OCI-LY3 (cell line): ENCODE results near the gene NPEPPS.

ENCODE experiments used
- H2AFZ ChIP-seq: fragments of 200-600, 300-600 bp; shearing (Covaris generic); 2 replicates; pipeline ENCODE4 v1.6.0; 2014; ENCODE audit warnings: antibody characterized with exemption, low read depth, low read length
- H3K27ac ChIP-seq: fragments of 200-600, 300-600 bp; sonication (generic); 2 replicates; pipeline ENCODE4 v1.5.1; 2014; ENCODE audit warnings: mild to moderate bottlenecking, low read length, moderate library complexity, mixed read lengths
- H3K27me3 ChIP-seq: fragments of 200-600, 300-600 bp; sonication (generic); 2 replicates; pipeline ENCODE4 v1.6.1; 2014; ENCODE audit warnings: low read depth, low read length, mixed read lengths
- H3K36me3 ChIP-seq: fragments of 200-600, 300-600 bp; sonication (generic); replicated peaks from 2 replicates; pipeline ENCODE3; 2014; ENCODE audit warnings: low read depth, low read length, mixed read lengths
- H3K4me1 ChIP-seq: fragments of 300-600, 200-600 bp; sonication (generic); 2 replicates; pipeline ENCODE4 v1.6.1; 2014; ENCODE audit warnings: low read length, mixed read lengths
- H3K4me2 ChIP-seq: fragments of 200-600, 300-600 bp; sonication (generic); 2 replicates; pipeline ENCODE4 v1.6.1; 2014; ENCODE audit warnings: low read length, mixed read lengths
- H3K4me3 ChIP-seq: fragments of 300-600, 200-600 bp; sonication (generic); 2 replicates; pipeline ENCODE4 v1.5.1; 2014; ENCODE audit warnings: antibody characterized with exemption, mild to moderate bottlenecking, low read length, moderate library complexity
- H3K79me2 ChIP-seq: fragments of 300-600, 200-600 bp; shearing (Covaris generic); 2 replicates; pipeline ENCODE4 v1.6.1; 2014; ENCODE audit warnings: mild to moderate bottlenecking, low read length, mixed read lengths
- H3K9ac ChIP-seq: fragments of 300-600, 200-600 bp; shearing (Covaris generic); 2 replicates; pipeline ENCODE4 v1.6.0; 2014; ENCODE audit warnings: mild to moderate bottlenecking, low read length, moderate library complexity
- H3K9me3 ChIP-seq: fragments of 200-600, 300-600 bp; shearing (Covaris generic); 2 replicates; pipeline ENCODE4 v1.6.1; 2014; ENCODE audit warnings: low read length, mixed read lengths; ENCODE audit not compliant: insufficient read depth
- H4K20me1 ChIP-seq: fragments of 200-600, 300-600 bp; sonication (generic); 2 replicates; pipeline ENCODE4 v1.6.1; 2016; ENCODE audit warnings: low read length, mixed read lengths; ENCODE audit not compliant: insufficient read depth
- EZH2phosphoT487 ChIP-seq: fragments of 200-600 bp; shearing (Covaris generic); IDR thresholded peaks from 2 replicates; pipeline ENCODE4 v1.6.1; 2018; ENCODE audit warnings: antibody characterized with exemption, mixed run types, low read depth
- TF ChIP-seq, protein P1 (sequence below): fragments of 200-600, 300-600 bp; sonication (generic); IDR thresholded peaks from 2 replicates; pipeline ENCODE4 v1.5.1; 2014; ENCODE audit warnings: antibody characterized with exemption, low read length, low read depth

NPEPPS gene

DNA sequence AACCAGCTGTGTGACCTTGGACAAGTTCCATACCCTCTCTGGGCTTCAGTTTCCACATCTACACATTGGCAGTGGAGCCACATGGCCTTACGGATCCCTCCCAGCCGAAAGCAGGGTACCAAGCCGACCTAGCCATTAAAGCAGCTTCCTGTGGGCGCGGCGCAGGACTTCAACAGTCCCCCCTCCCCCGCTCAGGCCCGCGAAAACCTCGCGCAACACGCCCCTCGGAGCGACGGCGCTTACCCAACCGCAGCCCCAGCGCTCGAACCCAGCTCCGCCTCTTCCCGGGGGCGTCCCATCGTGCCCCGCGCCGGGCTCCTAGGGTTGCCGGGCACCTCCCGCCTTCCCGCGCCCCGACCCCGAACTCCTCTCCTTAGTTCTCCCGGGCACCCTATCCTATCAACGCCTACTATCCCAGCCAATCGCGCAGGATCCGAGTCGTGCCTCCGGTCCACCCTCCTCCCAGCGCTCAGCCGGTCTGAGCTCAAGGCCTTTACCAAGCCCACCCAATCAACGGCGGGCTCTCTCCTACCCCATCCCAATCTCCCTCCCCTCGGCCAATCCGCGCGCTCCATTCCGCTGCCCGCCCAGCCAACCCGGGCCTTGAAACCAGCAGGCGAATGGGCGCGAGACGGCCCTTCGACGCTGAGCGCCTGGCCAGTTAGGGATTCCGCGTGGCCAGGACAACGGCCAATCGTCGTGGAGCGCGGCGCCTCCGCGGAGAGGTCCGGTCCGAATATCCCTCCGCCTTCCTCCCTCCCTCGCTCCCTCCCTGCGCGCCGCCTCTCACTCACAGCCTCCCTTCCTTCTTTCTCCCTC is 118.5 kb downstream of the NPEPPS start, which contains the start of gene KPNB1:
Gene KPNB1, plus strand, starts transcription at position 767 of the 819 bp plus-strand sequence. CDS start 326 bp downstream, outside the sequence.
- Histone ChIP-seq H3K79me2 (peaks cover 51% of the 10 kb centered on the region), H4K20me1 (no peaks in the 10 kb centered on the region; the same call in 1 of the 2 replicates), H3K4me2 (peak within 1 kb of the TSS; percentile 89), H3K9me3 (no peaks in the 10 kb centered on the region), H3K4me1 (peaks cover 36% of the 10 kb centered on the region), H3K27me3 (no peaks in the 10 kb centered on the region), H3K4me3 (peak within 1 kb of the TSS; percentile 93), H3K27ac (peak within 1 kb of the TSS; percentile 87), H2AFZ (peak within 1 kb of the TSS; percentile 29; the same call in 1 of the 2 replicates), H3K36me3 (peaks cover 30% of the 10 kb centered on the region), H3K9ac (peak within 1 kb of the TSS; percentile 97)
- TF ChIP-seq, protein P1, sequence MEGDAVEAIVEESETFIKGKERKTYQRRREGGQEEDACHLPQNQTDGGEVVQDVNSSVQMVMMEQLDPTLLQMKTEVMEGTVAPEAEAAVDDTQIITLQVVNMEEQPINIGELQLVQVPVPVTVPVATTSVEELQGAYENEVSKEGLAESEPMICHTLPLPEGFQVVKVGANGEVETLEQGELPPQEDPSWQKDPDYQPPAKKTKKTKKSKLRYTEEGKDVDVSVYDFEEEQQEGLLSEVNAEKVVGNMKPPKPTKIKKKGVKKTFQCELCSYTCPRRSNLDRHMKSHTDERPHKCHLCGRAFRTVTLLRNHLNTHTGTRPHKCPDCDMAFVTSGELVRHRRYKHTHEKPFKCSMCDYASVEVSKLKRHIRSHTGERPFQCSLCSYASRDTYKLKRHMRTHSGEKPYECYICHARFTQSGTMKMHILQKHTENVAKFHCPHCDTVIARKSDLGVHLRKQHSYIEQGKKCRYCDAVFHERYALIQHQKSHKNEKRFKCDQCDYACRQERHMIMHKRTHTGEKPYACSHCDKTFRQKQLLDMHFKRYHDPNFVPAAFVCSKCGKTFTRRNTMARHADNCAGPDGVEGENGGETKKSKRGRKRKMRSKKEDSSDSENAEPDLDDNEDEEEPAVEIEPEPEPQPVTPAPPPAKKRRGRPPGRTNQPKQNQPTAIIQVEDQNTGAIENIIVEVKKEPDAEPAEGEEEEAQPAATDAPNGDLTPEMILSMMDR = no peak
- no peak for TF ChIP-seq EZH2phosphoT487

DNA sequence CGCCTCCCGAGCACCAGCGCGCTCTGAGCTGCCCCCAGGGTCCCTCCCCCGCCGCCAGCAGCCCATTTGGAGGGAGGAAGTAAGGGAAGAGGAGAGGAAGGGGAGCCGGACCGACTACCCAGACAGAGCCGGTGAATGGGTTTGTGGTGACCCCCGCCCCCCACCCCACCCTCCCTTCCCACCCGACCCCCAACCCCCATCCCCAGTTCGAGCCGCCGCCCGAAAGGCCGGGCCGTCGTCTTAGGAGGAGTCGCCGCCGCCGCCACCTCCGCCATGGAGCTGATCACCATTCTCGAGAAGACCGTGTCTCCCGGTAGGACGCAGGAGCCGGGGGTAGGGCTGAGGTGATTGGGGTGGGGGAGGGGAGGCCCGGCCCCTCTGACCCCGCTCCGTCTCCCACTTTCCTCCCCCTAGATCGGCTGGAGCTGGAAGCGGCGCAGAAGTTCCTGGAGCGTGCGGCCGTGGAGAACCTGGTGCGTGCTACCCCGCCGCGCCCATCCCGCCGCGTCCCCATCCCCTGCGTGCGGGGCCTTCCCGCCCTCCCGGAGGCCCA is 119.1 kb downstream of the NPEPPS start:
- Histone ChIP-seq H3K4me1 (peaks cover 36% of the 10 kb centered on the region), H3K36me3 (peaks cover 37% of the 10 kb centered on the region), H2AFZ (no peak overlapping the region), H3K79me2 (peaks cover 58% of the 10 kb centered on the region), H3K27ac (peak overlapping the region; percentile 87), H3K9ac (peak overlapping the region; percentile 95), H4K20me1 (peaks cover 7% of the 10 kb centered on the region), H3K4me2 (peak overlapping the region; percentile 50), H3K27me3 (no peaks in the 10 kb centered on the region), H3K4me3 (peak overlapping the region; percentile 93), H3K9me3 (no peaks in the 10 kb centered on the region)
- TF ChIP-seq, protein P1 = no peak
- no peak for TF ChIP-seq EZH2phosphoT487

DNA sequence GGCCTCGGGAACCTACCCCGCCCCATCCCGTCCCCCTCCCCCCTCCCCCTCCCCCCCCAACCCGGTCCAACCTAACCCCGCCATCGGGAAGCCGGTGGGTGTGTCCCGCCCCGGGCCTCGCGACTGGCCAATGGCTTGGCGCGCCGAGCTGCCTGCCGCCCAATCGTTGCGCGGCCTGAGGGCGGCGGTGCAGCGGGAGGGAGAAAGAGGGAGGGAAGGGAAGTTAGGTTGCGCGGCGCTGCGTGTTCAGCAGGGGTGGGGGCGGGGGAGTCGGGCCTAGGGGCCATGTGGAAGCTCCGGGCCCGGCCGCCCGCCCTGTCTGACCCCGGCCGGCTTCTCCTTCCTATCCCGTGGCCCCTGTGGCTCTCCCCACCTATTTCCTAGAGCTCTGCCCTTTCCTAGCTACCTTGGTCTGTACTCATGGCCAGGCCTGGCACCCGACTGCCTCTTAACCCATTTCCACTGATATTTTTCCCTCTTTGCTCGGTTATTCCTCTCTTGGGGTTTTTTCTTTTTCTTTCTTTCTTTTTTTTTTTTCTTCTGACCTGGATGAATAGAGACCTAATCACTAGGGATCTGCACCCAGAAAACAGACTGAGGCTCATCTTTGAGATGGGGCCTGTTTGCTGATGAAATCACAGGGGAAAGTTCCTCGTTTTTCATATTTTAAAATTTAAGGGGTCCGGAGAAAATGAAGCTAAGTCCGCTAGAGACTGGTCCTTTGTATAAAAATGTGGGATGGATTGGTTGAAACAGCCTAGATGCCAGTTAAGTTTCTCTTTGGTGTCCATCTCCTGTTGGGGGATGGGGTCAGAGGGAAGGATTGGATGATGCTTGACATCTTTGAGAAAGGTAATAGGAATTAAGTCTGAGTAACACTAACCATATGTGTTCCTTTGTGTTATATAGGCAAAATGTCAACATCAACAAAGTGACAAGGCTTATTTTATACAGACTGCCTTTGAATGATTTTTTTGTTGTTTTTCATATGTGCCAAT is 119.9 kb downstream of the NPEPPS start:
- Histone ChIP-seq H3K4me1 (peaks cover 36% of the 10 kb centered on the region), H3K27me3 (no peaks in the 10 kb centered on the region), H3K9ac (peak overlapping the region; percentile 95), H3K9me3 (no peaks in the 10 kb centered on the region), H4K20me1 (peaks cover 15% of the 10 kb centered on the region), H3K79me2 (peaks cover 66% of the 10 kb centered on the region), H3K36me3 (peaks cover 44% of the 10 kb centered on the region), H3K4me3 (peak overlapping the region; percentile 93), H3K4me2 (peak overlapping the region; percentile 84), H2AFZ (no peak overlapping the region), H3K27ac (peak overlapping the region; percentile 87)
- TF ChIP-seq, protein P1 = no peak
- no peak for TF ChIP-seq EZH2phosphoT487
